CD4-positive, alpha-beta T cell treated with Interleukin-4 for 4 hours (primary cell): ENCODE data around the gene RNF175.
"Not testable (repeated sequence)": the region's sequence is repeated elsewhere in the genome, so short reads cannot be mapped to it uniquely, and the experiment has no call there.

Source experiments
- DNase-seq: peaks from one replicate; pipeline ENCODE4 v3.0.0-alpha.2; 2020

Gene RNF175

GRCh38 chr4:153669838-153670237 lies 90.0 kb downstream of the RNF175 start:
- DNase-seq, result no peak

- DNase-seq, result no peak
Measured at GRCh38 chr4:153668647-153669046, 91.2 kb downstream of the RNF175 start.

GRCh38 chr4:153666505-153666904 lies 93.3 kb downstream of the RNF175 start:
- not testable (repeated sequence) for DNase-seq

GRCh38 chr4:153663667-153664066 lies 96.2 kb downstream of the RNF175 start:
- DNase-seq, result no peak

GRCh38 chr4:153661908-153662307 lies 97.9 kb downstream of the RNF175 start:
- DNase-seq, result no peak

GRCh38 chr4:153661215-153661822 lies 98.5 kb downstream of the RNF175 start:
- no peak for DNase-seq
